Peyer's patch (tissue), 4 donors: Measurements from ENCODE around the gene MAT1A.

ENCODE experiments used
- POLR2A ChIP-seq, 2 donors: fragments of 450-650 bp; IDR thresholded peaks; one replicate each; pipeline ENCODE4 v1.5.1; 2017; ENCODE audit warnings: antibody characterized with exemption in 2 of 2, mild to moderate bottlenecking in 2 of 2, moderate library complexity in 2 of 2
- TF ChIP-seq, protein P1 (sequence below), 6 experiments: fragments of 450-650 bp in 4 of 6; fragments of 200-600 bp in 2 of 6; sonication (generic) in 1 of 6; IDR thresholded peaks; one replicate each; pipeline ENCODE4 v1.5.1; 2017 to 2019; ENCODE audit warnings: antibody characterized with exemption in 6 of 6, mild to moderate bottlenecking in 3 of 6, moderate library complexity in 1 of 6

DNA sequence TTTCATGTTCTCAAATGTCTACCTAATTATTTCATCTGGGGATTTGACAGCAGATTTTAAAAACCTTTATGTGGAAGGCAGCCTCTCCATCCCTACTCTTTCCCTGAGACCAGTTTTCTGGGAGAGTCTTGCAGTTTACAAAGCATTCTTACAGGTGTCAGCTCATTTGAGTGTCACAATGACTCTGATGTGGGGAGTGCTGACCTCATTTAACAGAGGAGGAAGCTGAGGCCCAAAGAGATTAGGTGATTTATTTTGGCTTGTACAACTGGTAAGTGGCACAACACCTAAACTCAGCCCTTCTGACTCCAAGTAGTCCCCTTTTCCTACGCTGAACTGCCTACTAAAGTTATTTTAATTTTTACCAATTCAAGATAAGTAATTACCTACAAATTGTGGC is 33.3 kb upstream of the MAT1A start:
- TF ChIP-seq POLR2A (IDR thresholded peaks at IDR 0.05) = no peak
- TF ChIP-seq, protein P1, sequence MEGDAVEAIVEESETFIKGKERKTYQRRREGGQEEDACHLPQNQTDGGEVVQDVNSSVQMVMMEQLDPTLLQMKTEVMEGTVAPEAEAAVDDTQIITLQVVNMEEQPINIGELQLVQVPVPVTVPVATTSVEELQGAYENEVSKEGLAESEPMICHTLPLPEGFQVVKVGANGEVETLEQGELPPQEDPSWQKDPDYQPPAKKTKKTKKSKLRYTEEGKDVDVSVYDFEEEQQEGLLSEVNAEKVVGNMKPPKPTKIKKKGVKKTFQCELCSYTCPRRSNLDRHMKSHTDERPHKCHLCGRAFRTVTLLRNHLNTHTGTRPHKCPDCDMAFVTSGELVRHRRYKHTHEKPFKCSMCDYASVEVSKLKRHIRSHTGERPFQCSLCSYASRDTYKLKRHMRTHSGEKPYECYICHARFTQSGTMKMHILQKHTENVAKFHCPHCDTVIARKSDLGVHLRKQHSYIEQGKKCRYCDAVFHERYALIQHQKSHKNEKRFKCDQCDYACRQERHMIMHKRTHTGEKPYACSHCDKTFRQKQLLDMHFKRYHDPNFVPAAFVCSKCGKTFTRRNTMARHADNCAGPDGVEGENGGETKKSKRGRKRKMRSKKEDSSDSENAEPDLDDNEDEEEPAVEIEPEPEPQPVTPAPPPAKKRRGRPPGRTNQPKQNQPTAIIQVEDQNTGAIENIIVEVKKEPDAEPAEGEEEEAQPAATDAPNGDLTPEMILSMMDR (IDR thresholded peaks at IDR 0.05) = no peak
